ENCODE data around the gene TMEM141. TPM values are rescaled to one million over a fixed set of nuclear protein-coding genes. Genes with fewer than 3 reads are reported as not detected.
"Not testable (repeated sequence)": the region's sequence is repeated elsewhere in the genome, so short reads cannot be mapped to it uniquely, and the experiment has no call there.

The TMEM141 gene
- polyA plus RNA-seq, 4 donors, result 148 to 518 (median 194) TPM

GRCh38 chr9:136757328-136757727, 33.8 kb upstream of the TMEM141 start:
- Histone ChIP-seq H3K4me1 (ENCODE audit: control insufficient read depth in 3 of 3, insufficient read depth in 2 of 3, low read depth in 1 of 3, low read length in 2 of 3) (no peaks in the 10 kb centered on the region), H3K27me3 (ENCODE audit: control insufficient read depth in 3 of 3, insufficient read depth in 3 of 3, low read length in 3 of 3) (peaks cover 0 to 2% (median 0%) of the 10 kb centered on the region in 3 donors), H3K36me3 (ENCODE audit: control insufficient read depth in 3 of 3, insufficient read depth in 2 of 3, low read depth in 1 of 3, low read length in 3 of 3) (no peaks in the 10 kb centered on the region), H3K9me3 (ENCODE audit: control insufficient read depth in 2 of 2, insufficient read depth in 1 of 2, low read depth in 1 of 2, low read length in 1 of 2) (peaks cover 0 to 13% of the 10 kb centered on the region in 2 donors), H3K4me3 (ENCODE audit: low read depth in 1 of 3, low read length in 3 of 3) (no peak overlapping the region), H3K27ac (ENCODE audit: low read depth in 1 of 3, low read length in 2 of 3) (no peak overlapping the region)
- no peak for DNase-seq
- no peak for FAIRE-seq
- 84 to 89% (median 86%) methylated on average over 19 to 20 of the region's 20 CpGs for WGBS, 3 donors

- no peak for FAIRE-seq
- WGBS, 3 donors, result 86 to 95% (median 87%) methylated on average over 13 to 20 of the region's 20 CpGs
Observed at GRCh38 chr9:136757751-136758140, 33.4 kb upstream of the TMEM141 start.

GRCh38 chr9:136759001-136759400, 32.1 kb upstream of the TMEM141 start:
- Histone ChIP-seq H3K9me3 (ENCODE audit: control insufficient read depth in 2 of 2, insufficient read depth in 1 of 2, low read depth in 1 of 2, low read length in 1 of 2) (peaks cover 0 to 12% of the 10 kb centered on the region in 2 donors), H3K27me3 (ENCODE audit: control insufficient read depth in 3 of 3, insufficient read depth in 3 of 3, low read length in 3 of 3) (peaks cover 0 to 2% (median 0%) of the 10 kb centered on the region in 3 donors), H3K4me1 (ENCODE audit: control insufficient read depth in 3 of 3, insufficient read depth in 2 of 3, low read depth in 1 of 3, low read length in 2 of 3) (peaks cover 0 to 4% (median 0%) of the 10 kb centered on the region in 3 donors), H3K27ac (ENCODE audit: low read depth in 1 of 3, low read length in 2 of 3) (no peak overlapping the region), H3K36me3 (ENCODE audit: control insufficient read depth in 3 of 3, insufficient read depth in 2 of 3, low read depth in 1 of 3, low read length in 3 of 3) (no peaks in the 10 kb centered on the region), H3K4me3 (ENCODE audit: low read depth in 1 of 3, low read length in 3 of 3) (no peak overlapping the region)
- 73 to 78% (median 78%) methylated on average over 7 to 9 of the region's 9 CpGs for WGBS, 3 donors
- DNase-seq (no peak), FAIRE-seq (no peak)

More at GRCh38 chr9:136757751-136758140, 33.4 kb upstream of the TMEM141 start:
- Histone ChIP-seq H3K27me3 (ENCODE audit: control insufficient read depth in 3 of 3, insufficient read depth in 3 of 3, low read length in 3 of 3) (peaks cover 0 to 2% (median 0%) of the 10 kb centered on the region in 3 donors), H3K4me1 (ENCODE audit: control insufficient read depth in 3 of 3, insufficient read depth in 2 of 3, low read depth in 1 of 3, low read length in 2 of 3) (no peaks in the 10 kb centered on the region), H3K27ac (ENCODE audit: low read depth in 1 of 3, low read length in 2 of 3) (no peak overlapping the region), H3K36me3 (ENCODE audit: control insufficient read depth in 3 of 3, insufficient read depth in 2 of 3, low read depth in 1 of 3, low read length in 3 of 3) (no peaks in the 10 kb centered on the region), H3K9me3 (ENCODE audit: control insufficient read depth in 2 of 2, insufficient read depth in 1 of 2, low read depth in 1 of 2, low read length in 1 of 2) (peaks cover 0 to 12% of the 10 kb centered on the region in 2 donors), H3K4me3 (ENCODE audit: low read depth in 1 of 3, low read length in 3 of 3) (no peak overlapping the region)
- DNase-seq, result no peak

GRCh38 chr9:136759436-136760325, 31.5 kb upstream of the TMEM141 start:
- Histone ChIP-seq H3K9me3 (ENCODE audit: control insufficient read depth in 2 of 2, insufficient read depth in 1 of 2, low read depth in 1 of 2, low read length in 1 of 2) (peaks cover 0 to 12% of the 10 kb centered on the region in 2 donors), H3K4me3 (ENCODE audit: low read depth in 1 of 3, low read length in 3 of 3) (no peak overlapping the region), H3K4me1 (ENCODE audit: control insufficient read depth in 3 of 3, insufficient read depth in 2 of 3, low read depth in 1 of 3, low read length in 2 of 3) (peaks cover 0 to 11% (median 0%) of the 10 kb centered on the region in 3 donors), H3K36me3 (ENCODE audit: control insufficient read depth in 3 of 3, insufficient read depth in 2 of 3, low read depth in 1 of 3, low read length in 3 of 3) (no peaks in the 10 kb centered on the region), H3K27ac (ENCODE audit: low read depth in 1 of 3, low read length in 2 of 3) (no peak overlapping the region), H3K27me3 (ENCODE audit: control insufficient read depth in 3 of 3, insufficient read depth in 3 of 3, low read length in 3 of 3) (peaks cover 0 to 2% (median 0%) of the 10 kb centered on the region in 3 donors)
- FAIRE-seq (no peak), DNase-seq (no peak)
- 80 to 82% (median 82%) methylated on average over 27 of the region's 27 CpGs for WGBS, 3 donors

GRCh38 chr9:136760424-136760823, 30.7 kb upstream of the TMEM141 start:
- H3K4me3 ChIP-seq (ENCODE audit: low read depth in 1 of 3, low read length in 3 of 3), result no peak overlapping the region
- peaks cover 0 to 17% (median 0%) of the 10 kb centered on the region in 3 donors for H3K4me1 ChIP-seq (ENCODE audit: control insufficient read depth in 3 of 3, insufficient read depth in 2 of 3, low read depth in 1 of 3, low read length in 2 of 3)
- no peak for DNase-seq
- H3K27me3 ChIP-seq (ENCODE audit: control insufficient read depth in 3 of 3, insufficient read depth in 3 of 3, low read length in 3 of 3), result no peaks in the 10 kb centered on the region
- H3K36me3 ChIP-seq (ENCODE audit: control insufficient read depth in 3 of 3, insufficient read depth in 2 of 3, low read depth in 1 of 3, low read length in 3 of 3), result no peaks in the 10 kb centered on the region
- no peak overlapping the region for H3K27ac ChIP-seq (ENCODE audit: low read depth in 1 of 3, low read length in 2 of 3)
- WGBS, 3 donors, result 70 to 73% (median 70%) methylated on average over 20 to 25 of the region's 25 CpGs
- FAIRE-seq, result no peak
- peaks cover 0 to 11% of the 10 kb centered on the region in 2 donors for H3K9me3 ChIP-seq (ENCODE audit: control insufficient read depth in 2 of 2, insufficient read depth in 1 of 2, low read depth in 1 of 2, low read length in 1 of 2)

GRCh38 chr9:136760834-136761544, 30.2 kb upstream of the TMEM141 start:
- H3K9me3 ChIP-seq (ENCODE audit: control insufficient read depth in 2 of 2, insufficient read depth in 1 of 2, low read depth in 1 of 2, low read length in 1 of 2); FAIRE-seq; H3K27me3 ChIP-seq (ENCODE audit: control insufficient read depth in 3 of 3, insufficient read depth in 3 of 3, low read length in 3 of 3); H3K4me3 ChIP-seq (ENCODE audit: low read depth in 1 of 3, low read length in 3 of 3); H3K36me3 ChIP-seq (ENCODE audit: control insufficient read depth in 3 of 3, insufficient read depth in 2 of 3, low read depth in 1 of 3, low read length in 3 of 3); H3K27ac ChIP-seq (ENCODE audit: low read depth in 1 of 3, low read length in 2 of 3): not testable (repeated sequence)
- peak; percentile 52 to 76 for DNase-seq
- WGBS, 3 donors, result 33 to 44% (median 35%) methylated on average over 21 to 22 of the region's 22 CpGs
- peaks cover 0 to 17% (median 0%) of the 10 kb centered on the region in 3 donors for H3K4me1 ChIP-seq (ENCODE audit: control insufficient read depth in 3 of 3, insufficient read depth in 2 of 3, low read depth in 1 of 3, low read length in 2 of 3)

GRCh38 chr9:136761545-136761981, 29.6 kb upstream of the TMEM141 start:
- no peak overlapping the region for H3K4me3 ChIP-seq (ENCODE audit: low read depth in 1 of 3, low read length in 3 of 3)
- H3K27me3 ChIP-seq (ENCODE audit: control insufficient read depth in 3 of 3, insufficient read depth in 3 of 3, low read length in 3 of 3), result no peaks in the 10 kb centered on the region
- WGBS, 3 donors, result 80 to 89% (median 83%) methylated on average over 11 to 13 of the region's 13 CpGs
- H3K4me1 ChIP-seq (ENCODE audit: control insufficient read depth in 3 of 3, insufficient read depth in 2 of 3, low read depth in 1 of 3, low read length in 2 of 3), result peaks cover 0 to 17% (median 0%) of the 10 kb centered on the region in 3 donors
- FAIRE-seq, result no peak
- H3K36me3 ChIP-seq (ENCODE audit: control insufficient read depth in 3 of 3, insufficient read depth in 2 of 3, low read depth in 1 of 3, low read length in 3 of 3), result no peaks in the 10 kb centered on the region
- no peak for DNase-seq
- peaks cover 0 to under 1% of the 10 kb centered on the region in 2 donors for H3K9me3 ChIP-seq (ENCODE audit: control insufficient read depth in 2 of 2, insufficient read depth in 1 of 2, low read depth in 1 of 2, low read length in 1 of 2)
- H3K27ac ChIP-seq (ENCODE audit: low read depth in 1 of 3, low read length in 2 of 3), result no peak overlapping the region

- H3K27ac ChIP-seq (ENCODE audit: low read depth in 1 of 3, low read length in 2 of 3), result no peak overlapping the region
- H3K36me3 ChIP-seq (ENCODE audit: control insufficient read depth in 3 of 3, insufficient read depth in 2 of 3, low read depth in 1 of 3, low read length in 3 of 3), result no peaks in the 10 kb centered on the region
- H3K4me3 ChIP-seq (ENCODE audit: low read depth in 1 of 3, low read length in 3 of 3), result no peak overlapping the region
- peaks cover 0 to 6% of the 10 kb centered on the region in 2 donors for H3K9me3 ChIP-seq (ENCODE audit: control insufficient read depth in 2 of 2, insufficient read depth in 1 of 2, low read depth in 1 of 2, low read length in 1 of 2)
- no peaks in the 10 kb centered on the region for H3K27me3 ChIP-seq (ENCODE audit: control insufficient read depth in 3 of 3, insufficient read depth in 3 of 3, low read length in 3 of 3)
- DNase-seq (no peak), FAIRE-seq (no peak)
- peaks cover 0 to 17% (median 0%) of the 10 kb centered on the region in 3 donors for H3K4me1 ChIP-seq (ENCODE audit: control insufficient read depth in 3 of 3, insufficient read depth in 2 of 3, low read depth in 1 of 3, low read length in 2 of 3)
- 72 to 80% (median 73%) methylated on average over 15 to 17 of the region's 17 CpGs for WGBS, 3 donors
Observed at GRCh38 chr9:136762221-136762691, 28.9 kb upstream of the TMEM141 start.

Measured in small intestine (tissue), 7 donors.